ENCODE results near the gene ARID3A.
A peak's percentile ranks its signal among the peaks of the same experiment; 100 is the strongest.

The ARID3A gene

GRCh38 chr19:907183-907853 lies 18.5 kb upstream of the ARID3A start:
- H3K27ac ChIP-seq, result no peak overlapping the region
- no peak for DNase-seq (ENCODE audit: low read depth, low spot score)

GRCh38 chr19:911197-912033 lies 14.4 kb upstream of the ARID3A start:
- DNase-seq (ENCODE audit: low read depth, low spot score), result no peak
- H3K27ac ChIP-seq, result no peak overlapping the region

GRCh38 chr19:912181-913079 lies 13.4 kb upstream of the ARID3A start:
- DNase-seq (ENCODE audit: low read depth, low spot score), result no peak
- peak overlapping the region; percentile 79 for H3K27ac ChIP-seq

GRCh38 chr19:913080-913748 lies 12.6 kb upstream of the ARID3A start, which contains the start of gene R3HDM4:
R3HDM4 (minus strand) TSS chr19:913219; CDS start chr19:913157, 62 bp downstream.
- peak within 1 kb of the TSS; percentile 79 for H3K27ac ChIP-seq
- DNase-seq (ENCODE audit: low read depth, low spot score), result no peak

GRCh38 chr19:916645-917322 lies 9.1 kb upstream of the ARID3A start:
- H3K27ac ChIP-seq, result no peak overlapping the region
- no peak for DNase-seq (ENCODE audit: low read depth, low spot score)

GRCh38 chr19:917323-918151 lies 8.3 kb upstream of the ARID3A start, which contains the start of gene KISS1R:
KISS1R (plus strand) TSS chr19:917333; CDS start chr19:917503, 170 bp downstream.
- no peak within 1 kb of the TSS for H3K27ac ChIP-seq
- no peak for DNase-seq (ENCODE audit: low read depth, low spot score)

GRCh38 chr19:918152-918437 lies 7.7 kb upstream of the ARID3A start:
- no peak for DNase-seq (ENCODE audit: low read depth, low spot score)
- no peak overlapping the region for H3K27ac ChIP-seq

GRCh38 chr19:918481-919198 lies 7.2 kb upstream of the ARID3A start:
- H3K27ac ChIP-seq, result no peak overlapping the region
- no peak for DNase-seq (ENCODE audit: low read depth, low spot score)

GRCh38 chr19:919199-920050 lies 6.4 kb upstream of the ARID3A start:
- DNase-seq (ENCODE audit: low read depth, low spot score), result no peak
- H3K27ac ChIP-seq, result no peak overlapping the region

GRCh38 chr19:920051-920864 lies 5.6 kb upstream of the ARID3A start:
- DNase-seq (ENCODE audit: low read depth, low spot score), result no peak
- H3K27ac ChIP-seq, result no peak overlapping the region

GRCh38 chr19:924553-925086 lies 1.2 kb upstream of the ARID3A start:
- H3K27ac ChIP-seq, result no peak overlapping the region
- no peak for DNase-seq (ENCODE audit: low read depth, low spot score)

GRCh38 chr19:925087-925525 lies 729 bp upstream of the ARID3A start:
- peak overlapping the region; percentile 72 for H3K27ac ChIP-seq
- no peak for DNase-seq (ENCODE audit: low read depth, low spot score)

- H3K27ac ChIP-seq, result peak overlapping the region; percentile 72
- no peak for DNase-seq (ENCODE audit: low read depth, low spot score)
Measured at GRCh38 chr19:926323-926588, 421 bp downstream of the ARID3A start.

GRCh38 chr19:926589-927350 lies 935 bp downstream of the ARID3A start:
- no peak for DNase-seq (ENCODE audit: low read depth, low spot score)
- H3K27ac ChIP-seq, result peak overlapping the region; percentile 72

GRCh38 chr19:927351-927779 lies 1.5 kb downstream of the ARID3A start:
- no peak overlapping the region for H3K27ac ChIP-seq
- DNase-seq (ENCODE audit: low read depth, low spot score), result no peak

Data from epithelial cell of prostate (primary cell).